Measurements from ENCODE around the gene GDF7.
A peak's percentile ranks its signal among the peaks of the same experiment; 100 is the strongest.
"Not testable (repeated sequence)": the region's sequence is repeated elsewhere in the genome, so short reads cannot be mapped to it uniquely, and the experiment has no call there.

GDF7 gene

DNA sequence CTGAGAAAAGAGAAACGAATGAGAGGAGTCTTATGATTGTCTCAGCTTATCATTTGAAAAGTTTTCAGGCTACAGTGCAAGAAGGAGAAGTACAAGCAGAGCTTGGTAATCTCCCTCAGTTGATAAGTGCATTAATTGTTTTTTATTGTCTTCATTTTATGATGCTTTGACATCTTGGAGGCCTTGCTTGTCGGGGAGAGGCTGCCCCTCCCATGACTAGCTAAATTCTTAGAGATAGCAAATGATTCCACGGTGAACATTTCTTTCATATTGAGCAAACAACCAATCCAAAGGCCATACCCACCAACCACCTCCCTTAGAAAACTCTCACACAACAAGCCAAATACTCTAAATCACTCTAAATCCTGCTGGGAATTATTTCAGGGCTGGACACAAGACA lies 39.8 kb downstream of the GDF7 start:
- DNase-seq: no peak

GRCh38 chr2:20707601-20708000 lies 40.7 kb downstream of the GDF7 start:
- no peak for DNase-seq

DNA sequence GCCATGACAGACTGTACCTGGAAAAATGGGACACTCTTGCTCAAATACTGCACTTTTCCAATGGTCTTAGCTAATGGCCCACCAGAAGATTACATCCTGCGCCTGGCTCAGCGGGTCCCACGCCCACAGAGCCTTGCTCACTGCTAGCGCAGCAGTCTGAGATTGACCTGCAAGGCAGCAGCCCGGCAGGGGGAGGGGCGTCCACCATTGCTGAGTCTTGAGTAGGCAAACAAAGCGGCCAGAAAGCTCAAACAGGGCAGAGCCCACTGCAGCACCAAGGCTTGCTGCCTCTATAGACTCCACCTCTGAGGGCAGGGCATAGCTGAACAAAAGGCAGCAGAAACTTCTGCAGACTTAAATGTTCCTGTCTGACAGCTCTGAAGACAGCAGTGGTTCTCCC lies 44.7 kb downstream of the GDF7 start:
- not testable (repeated sequence) for DNase-seq

GRCh38 chr2:20713585-20713984 lies 46.6 kb downstream of the GDF7 start:
- not testable (repeated sequence) for DNase-seq

GRCh38 chr2:20714412-20714811 lies 47.5 kb downstream of the GDF7 start:
- not testable (repeated sequence) for DNase-seq

DNA sequence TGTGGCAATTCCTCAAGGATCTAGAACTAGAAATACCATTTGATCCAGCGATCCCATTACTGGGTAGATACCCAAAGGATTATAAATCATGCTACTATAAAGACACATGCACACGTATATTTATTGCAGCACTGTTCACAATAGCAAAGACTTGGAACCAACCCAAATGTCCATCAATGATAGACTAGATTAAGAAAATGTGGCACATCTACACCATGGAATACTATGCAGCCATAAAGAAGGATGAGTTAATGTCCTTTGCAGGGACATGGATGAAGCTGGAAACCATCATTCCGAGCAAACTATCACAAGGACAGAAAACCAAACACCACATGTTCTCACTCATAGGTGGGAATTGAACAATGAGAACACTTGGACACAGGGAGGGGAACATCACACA lies 49.2 kb downstream of the GDF7 start:
- DNase-seq: not testable (repeated sequence)

- no peak for DNase-seq
Measured at GRCh38 chr2:20717641-20718040, 50.7 kb downstream of the GDF7 start.

- DNase-seq: no peak
Measured at GRCh38 chr2:20722592-20723240, 55.8 kb downstream of the GDF7 start.

- no peak for DNase-seq
Measured at GRCh38 chr2:20723543-20723942, 56.6 kb downstream of the GDF7 start.

- DNase-seq: no peak
Measured at GRCh38 chr2:20724500-20725053, 57.6 kb downstream of the GDF7 start.

GRCh38 chr2:20725782-20726181 lies 58.8 kb downstream of the GDF7 start:
- DNase-seq: no peak

DNA sequence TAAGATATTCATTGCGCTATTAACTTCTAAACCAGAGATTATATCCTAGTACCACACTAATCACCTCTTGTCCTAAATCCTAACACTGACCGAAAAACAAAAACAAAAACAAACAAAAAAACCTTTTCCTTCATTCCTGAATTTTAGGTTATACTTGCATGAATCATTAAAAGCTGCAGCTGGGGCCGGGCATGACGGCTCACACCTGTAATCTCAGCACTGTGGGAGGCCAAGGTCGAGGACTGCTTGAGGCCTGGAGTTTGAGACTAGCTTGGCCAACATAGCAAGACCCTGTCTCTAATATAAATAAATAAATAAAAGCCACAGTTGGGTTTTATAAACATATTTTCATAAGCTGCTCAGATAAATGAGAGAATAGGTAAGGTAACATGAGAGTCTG lies 60.0 kb downstream of the GDF7 start:
- no peak for DNase-seq

DNA sequence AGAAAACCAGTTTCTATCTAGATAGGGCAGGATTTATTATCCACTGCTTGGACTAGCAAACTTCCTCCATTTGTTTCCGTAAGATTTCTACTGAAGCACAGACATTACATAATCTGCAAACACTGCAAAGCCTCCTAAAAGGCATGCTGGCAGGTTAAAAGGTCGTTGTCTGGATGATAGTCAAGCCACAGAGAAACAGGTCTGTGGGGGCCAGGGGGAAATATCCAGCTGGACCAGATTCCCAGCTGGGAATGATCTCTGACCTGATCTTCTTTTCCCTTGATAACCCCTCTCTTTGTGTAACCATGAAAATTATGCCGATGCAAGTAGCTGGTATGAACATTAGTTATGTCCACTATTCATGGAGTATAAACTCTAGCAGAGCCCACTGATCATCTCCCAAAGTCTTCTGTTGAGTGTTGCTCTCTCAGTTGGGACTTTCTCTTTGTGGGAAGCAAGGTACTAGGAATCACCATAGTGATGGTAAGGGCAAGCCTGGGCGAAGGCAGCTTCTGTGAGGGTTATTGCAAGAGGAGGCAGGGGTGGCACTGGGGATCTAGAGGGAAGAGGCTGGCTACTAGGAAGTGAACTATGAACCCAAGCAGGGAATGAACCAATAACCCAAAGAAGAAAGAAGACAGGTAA lies 61.3 kb downstream of the GDF7 start:
- peak; percentile 27 for DNase-seq

Measured in inflammatory macrophage treated with lipopolysaccharide for 4 hours (primary cell).